ENCODE results near the gene SLC24A3.

Gene SLC24A3

DNA sequence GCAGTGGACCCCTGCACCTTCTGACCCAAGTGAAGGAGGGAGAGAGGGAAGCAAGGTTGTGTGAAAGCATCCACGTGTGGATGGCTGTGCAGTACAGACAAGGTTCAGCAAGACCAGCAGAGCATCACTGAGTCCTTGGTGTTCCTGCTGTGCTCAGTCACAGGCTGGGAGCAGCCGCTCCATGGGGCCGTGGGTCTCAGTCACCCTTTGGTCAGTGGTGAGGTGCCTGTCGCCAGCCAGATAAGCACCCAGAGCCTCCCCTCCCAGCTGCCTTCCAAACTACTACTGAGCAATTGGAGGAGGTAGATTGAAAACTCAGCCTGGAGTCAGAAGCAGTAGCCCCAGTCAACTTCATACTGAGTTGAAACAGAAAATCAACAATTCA is 218.9 kb downstream of the SLC24A3 start:
- TF ChIP-seq, protein P1, sequence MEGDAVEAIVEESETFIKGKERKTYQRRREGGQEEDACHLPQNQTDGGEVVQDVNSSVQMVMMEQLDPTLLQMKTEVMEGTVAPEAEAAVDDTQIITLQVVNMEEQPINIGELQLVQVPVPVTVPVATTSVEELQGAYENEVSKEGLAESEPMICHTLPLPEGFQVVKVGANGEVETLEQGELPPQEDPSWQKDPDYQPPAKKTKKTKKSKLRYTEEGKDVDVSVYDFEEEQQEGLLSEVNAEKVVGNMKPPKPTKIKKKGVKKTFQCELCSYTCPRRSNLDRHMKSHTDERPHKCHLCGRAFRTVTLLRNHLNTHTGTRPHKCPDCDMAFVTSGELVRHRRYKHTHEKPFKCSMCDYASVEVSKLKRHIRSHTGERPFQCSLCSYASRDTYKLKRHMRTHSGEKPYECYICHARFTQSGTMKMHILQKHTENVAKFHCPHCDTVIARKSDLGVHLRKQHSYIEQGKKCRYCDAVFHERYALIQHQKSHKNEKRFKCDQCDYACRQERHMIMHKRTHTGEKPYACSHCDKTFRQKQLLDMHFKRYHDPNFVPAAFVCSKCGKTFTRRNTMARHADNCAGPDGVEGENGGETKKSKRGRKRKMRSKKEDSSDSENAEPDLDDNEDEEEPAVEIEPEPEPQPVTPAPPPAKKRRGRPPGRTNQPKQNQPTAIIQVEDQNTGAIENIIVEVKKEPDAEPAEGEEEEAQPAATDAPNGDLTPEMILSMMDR (IDR thresholded peaks at IDR 0.05; ENCODE audit: borderline replicate concordance, insufficient read depth, low read depth, low read length), result no peak
- no peak overlapping the region for H3K4me3 ChIP-seq (ENCODE audit: low read depth, low read length)

DNA sequence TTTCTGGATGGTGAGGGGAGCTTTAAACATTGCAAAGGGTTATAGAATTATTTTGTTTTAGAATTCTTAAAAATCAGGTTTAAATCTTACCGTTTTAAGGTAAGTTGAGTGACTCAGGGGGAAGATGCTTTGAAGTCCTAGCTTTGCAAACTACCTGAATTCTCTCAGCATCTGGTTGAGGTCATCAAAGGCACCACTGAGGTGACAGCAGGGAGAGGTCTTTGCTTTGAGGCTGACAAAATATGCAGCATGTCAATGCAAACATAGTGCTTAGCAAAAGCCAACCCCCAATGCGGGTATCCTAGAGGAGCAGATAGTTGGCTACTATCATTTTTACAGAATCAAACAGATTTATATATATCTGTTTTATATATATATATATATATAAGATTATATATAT is 219.5 kb downstream of the SLC24A3 start:
- TF ChIP-seq, protein P1 (IDR thresholded peaks at IDR 0.05; ENCODE audit: borderline replicate concordance, insufficient read depth, low read depth, low read length), result no peak
- H3K4me3 ChIP-seq (ENCODE audit: low read depth, low read length), result no peak overlapping the region

DNA sequence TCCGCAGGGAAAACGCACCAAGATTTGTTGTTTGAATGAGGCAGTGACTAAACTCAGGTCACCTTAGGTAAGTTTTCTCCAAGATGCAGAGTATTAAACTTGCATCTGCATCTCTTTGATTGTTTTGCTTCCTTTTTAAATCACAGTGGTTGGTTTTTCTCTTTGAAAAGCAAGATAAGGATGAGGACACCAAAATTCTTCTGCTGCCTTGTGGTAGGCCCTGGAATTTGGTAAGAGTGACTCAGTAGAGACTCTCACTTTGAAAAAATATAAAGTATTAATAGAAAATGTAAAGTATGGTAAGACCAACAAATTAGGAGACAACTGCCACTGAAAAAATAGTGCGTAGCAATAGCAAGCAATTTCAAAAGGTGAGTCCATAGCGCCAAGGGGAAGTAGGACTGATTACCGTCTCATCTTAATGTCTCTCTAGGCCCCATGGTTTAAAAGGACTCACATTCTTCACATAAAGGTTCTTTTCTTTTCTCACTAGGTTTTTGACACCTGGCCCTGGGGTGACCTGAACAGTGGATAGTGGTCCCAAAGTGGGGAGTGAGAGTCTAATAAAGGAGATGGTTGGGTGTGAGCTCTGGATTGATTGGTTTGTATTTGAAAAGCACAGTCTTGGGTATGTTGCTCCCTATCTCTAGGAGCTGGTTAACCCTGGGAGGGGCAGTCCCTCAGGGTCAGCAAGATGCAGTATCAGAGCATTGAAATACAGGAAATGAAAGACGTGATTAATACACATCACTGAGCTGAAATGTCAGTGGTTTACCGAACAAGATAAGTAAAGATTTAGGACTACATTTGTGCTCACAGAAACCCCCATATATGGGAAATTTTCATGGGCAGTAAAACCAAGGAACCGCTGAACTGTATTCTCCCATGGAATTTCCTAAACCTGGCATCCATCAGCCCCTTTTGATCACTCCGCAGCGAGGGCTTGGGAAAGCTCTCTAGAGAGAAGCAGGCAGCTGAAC is 221.2 kb downstream of the SLC24A3 start:
- TF ChIP-seq, protein P1 (IDR thresholded peaks at IDR 0.05; ENCODE audit: borderline replicate concordance, insufficient read depth, low read depth, low read length), result no peak
- no peak overlapping the region for H3K4me3 ChIP-seq (ENCODE audit: low read depth, low read length)

DNA sequence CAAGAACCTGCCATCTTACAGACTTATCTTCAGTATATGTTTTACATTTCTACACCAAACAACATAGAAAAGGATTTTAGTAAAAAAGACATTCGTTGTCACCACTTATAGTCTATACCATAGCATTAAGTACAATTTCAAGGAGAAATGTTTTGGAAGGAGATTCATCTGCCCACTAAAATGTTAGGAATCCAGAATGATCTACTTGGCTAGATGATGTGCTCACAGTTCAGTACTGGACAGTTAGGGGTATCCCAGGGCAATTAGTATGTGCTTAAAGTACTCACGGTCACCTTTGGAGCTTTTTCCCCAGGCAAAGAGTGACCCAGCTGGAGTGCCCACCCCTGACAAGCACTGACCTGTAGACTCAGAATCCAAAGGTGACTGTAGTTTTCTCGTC is 222.9 kb downstream of the SLC24A3 start:
- TF ChIP-seq, protein P1 (IDR thresholded peaks at IDR 0.05; ENCODE audit: borderline replicate concordance, insufficient read depth, low read depth, low read length), result no peak
- no peak overlapping the region for H3K4me3 ChIP-seq (ENCODE audit: low read depth, low read length)

DNA sequence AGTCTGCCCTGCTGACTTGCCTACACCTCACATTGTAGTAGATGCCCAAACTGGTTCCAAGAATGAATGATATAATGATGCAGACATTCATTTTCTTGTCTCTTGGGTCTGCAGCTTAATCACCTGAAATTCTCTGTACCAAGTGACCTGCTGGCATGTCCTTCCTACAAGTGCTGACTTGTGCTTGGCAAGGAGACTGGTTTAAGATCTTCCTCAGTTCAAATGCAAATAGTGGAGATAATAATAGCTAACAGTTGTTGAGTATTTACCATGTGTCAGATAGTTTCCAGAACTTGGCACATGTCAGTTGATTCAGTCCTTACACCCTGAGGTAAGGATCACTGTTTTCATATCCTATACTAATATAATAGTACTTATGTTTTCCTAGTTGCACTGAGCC is 223.4 kb downstream of the SLC24A3 start:
- TF ChIP-seq, protein P1 (IDR thresholded peaks at IDR 0.05; ENCODE audit: borderline replicate concordance, insufficient read depth, low read depth, low read length), result no peak
- H3K4me3 ChIP-seq (ENCODE audit: low read depth, low read length), result no peak overlapping the region

DNA sequence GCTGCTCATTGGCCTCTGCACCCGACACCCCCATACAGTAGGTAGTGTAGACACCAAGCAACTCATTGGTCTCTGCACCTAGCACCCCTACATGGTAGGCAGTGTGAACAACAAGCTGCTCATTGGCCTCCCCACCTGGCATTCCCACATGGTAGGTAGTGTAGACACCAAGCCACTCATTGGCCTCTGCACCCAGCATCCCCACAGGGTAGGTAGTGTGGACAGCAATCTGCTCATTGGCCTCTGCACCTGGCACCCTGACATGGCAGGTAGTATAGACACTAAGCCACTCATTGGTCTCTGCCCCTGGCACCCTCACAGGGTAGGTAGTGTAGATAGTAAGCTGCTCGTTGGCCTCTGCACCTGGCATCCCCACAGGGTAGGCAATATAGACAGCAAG is 226.0 kb downstream of the SLC24A3 start:
- TF ChIP-seq, protein P1 (IDR thresholded peaks at IDR 0.05; ENCODE audit: borderline replicate concordance, insufficient read depth, low read depth, low read length), result no peak
- no peak overlapping the region for H3K4me3 ChIP-seq (ENCODE audit: low read depth, low read length)
